Measurements from ENCODE around the gene SPECC1. TPM values are rescaled to one million over a fixed set of nuclear protein-coding genes. Genes with fewer than 3 reads are reported as not detected.
A peak's percentile ranks its signal among the peaks of the same experiment; 100 is the strongest.

The SPECC1 gene
- total RNA-seq, 1 donor from 2014 or later: 76.4 TPM

- Histone ChIP-seq H3K4me1 (peaks cover 9 to 42% of the 10 kb centered on the region in 2 donors), H3K27me3 (no peaks in the 10 kb centered on the region), H3K27ac (peak overlapping the region; percentile 48 to 78), H3K9me3 (no peaks in the 10 kb centered on the region), H3K36me3 (peaks cover 0 to 17% of the 10 kb centered on the region in 2 donors), H3K4me3 (no peak overlapping the region)
- no peak for TF ChIP-seq CTCF (IDR thresholded peaks at IDR 0.05)
- DNase-seq (ENCODE audit: low spot score in 2 of 2): no peak
- intact Hi-C loops (cut with DNase I): loop anchor here (2.0 kb wide), 1 partner anchor 52 kb away; no protein-coding TSS in a partner anchor
These were observed 197.4 kb downstream of the SPECC1 start for GRCh38 chr17:20206591-20206990.

- Histone ChIP-seq H3K4me1 (peaks cover 9 to 42% of the 10 kb centered on the region in 2 donors), H3K27ac (peak overlapping the region; percentile 23 to 78), H3K36me3 (peaks cover 0 to 17% of the 10 kb centered on the region in 2 donors), H3K4me3 (no peak overlapping the region), H3K9me3 (no peaks in the 10 kb centered on the region), H3K27me3 (no peaks in the 10 kb centered on the region)
- intact Hi-C loops (cut with DNase I): loop anchor here (2.0 kb wide), 1 partner anchor 53 kb away; no protein-coding TSS in a partner anchor
- TF ChIP-seq CTCF (IDR thresholded peaks at IDR 0.05): no peak
- DNase-seq (ENCODE audit: low spot score in 2 of 2): no peak
These were observed 198.3 kb downstream of the SPECC1 start for GRCh38 chr17:20207262-20207985.

- Histone ChIP-seq H3K9me3 (no peaks in the 10 kb centered on the region), H3K4me1 (peaks cover 9 to 42% of the 10 kb centered on the region in 2 donors), H3K4me3 (no peak overlapping the region), H3K27me3 (no peaks in the 10 kb centered on the region), H3K27ac (no peak overlapping the region), H3K36me3 (peaks cover 0 to 17% of the 10 kb centered on the region in 2 donors)
- intact Hi-C loops (cut with DNase I): no loop called here
- no peak for TF ChIP-seq CTCF (IDR thresholded peaks at IDR 0.05)
- DNase-seq (ENCODE audit: low spot score in 2 of 2): no peak
These were observed 199.6 kb downstream of the SPECC1 start for GRCh38 chr17:20208717-20209116.

- H3K27me3 ChIP-seq: no peaks in the 10 kb centered on the region
- peaks cover 9 to 41% of the 10 kb centered on the region in 2 donors for H3K4me1 ChIP-seq
- intact Hi-C loops (cut with DNase I): no loop called here
- no peak for DNase-seq (ENCODE audit: low spot score in 2 of 2)
- no peak overlapping the region for H3K4me3 ChIP-seq
- TF ChIP-seq CTCF (IDR thresholded peaks at IDR 0.05): no peak
- peak overlapping the region in 1 of 2 donors; percentile 3 for H3K27ac ChIP-seq
- H3K9me3 ChIP-seq: no peaks in the 10 kb centered on the region
- peaks cover 0 to 6% of the 10 kb centered on the region in 2 donors for H3K36me3 ChIP-seq
These were observed 201.0 kb downstream of the SPECC1 start for GRCh38 chr17:20210180-20210579.

GRCh38 chr17:20210614-20211013 lies 201.5 kb downstream of the SPECC1 start:
- TF ChIP-seq CTCF (IDR thresholded peaks at IDR 0.05): no peak
- H3K36me3 ChIP-seq: peaks cover 0 to 5% of the 10 kb centered on the region in 2 donors
- peak overlapping the region in 1 of 2 donors; percentile 3 for H3K27ac ChIP-seq
- no peak for DNase-seq (ENCODE audit: low spot score in 2 of 2)
- intact Hi-C loops (cut with DNase I): no loop called here
- H3K9me3 ChIP-seq: no peaks in the 10 kb centered on the region
- peaks cover 9 to 39% of the 10 kb centered on the region in 2 donors for H3K4me1 ChIP-seq
- H3K4me3 ChIP-seq: no peak overlapping the region
- no peaks in the 10 kb centered on the region for H3K27me3 ChIP-seq

All from ascending aorta (tissue), 2 donors.